PFSK-1 (cell line): ENCODE measurements around the gene CRB1.

Experiments used
- FOXP2 ChIP-seq: optimal IDR thresholded peaks from 2 replicates; pipeline ENCODE3; 2011; ENCODE audit warnings: borderline replicate concordance, control low read depth, inconsistent platforms; ENCODE audit not compliant: insufficient read depth; ENCODE audit errors: extremely low read length, extremely low read depth
- POLR2AphosphoS5 ChIP-seq: IDR thresholded peaks from 2 replicates; pipeline ENCODE4 v1.6.1; 2012; ENCODE audit warnings: low read depth, mild to moderate bottlenecking, control low read depth, low read length, moderate library complexity
- REST ChIP-seq, 2 experiments: IDR thresholded peaks; 2 replicates each; pipeline versions ENCODE4 v1.6.1 to v1.8.0; 2011 to 2012; ENCODE audit warnings: low read depth in 2 of 2, low read length in 2 of 2, control low read depth in 1 of 2, inconsistent platforms in 1 of 2, mild to moderate bottlenecking in 1 of 2, moderate library complexity in 1 of 2; ENCODE audit not compliant: insufficient read depth in 1 of 2
- SIN3A ChIP-seq: IDR thresholded peaks from 2 replicates; pipeline ENCODE4 v1.6.1; 2012; ENCODE audit warnings: mild to moderate bottlenecking, low read length, moderate library complexity, borderline replicate concordance; ENCODE audit not compliant: insufficient read depth
- TAF1 ChIP-seq: IDR thresholded peaks from 2 replicates; pipeline ENCODE4 v1.6.1; 2012; ENCODE audit warnings: low read length, control low read depth, borderline replicate concordance; ENCODE audit not compliant: insufficient read depth

Gene CRB1

DNA sequence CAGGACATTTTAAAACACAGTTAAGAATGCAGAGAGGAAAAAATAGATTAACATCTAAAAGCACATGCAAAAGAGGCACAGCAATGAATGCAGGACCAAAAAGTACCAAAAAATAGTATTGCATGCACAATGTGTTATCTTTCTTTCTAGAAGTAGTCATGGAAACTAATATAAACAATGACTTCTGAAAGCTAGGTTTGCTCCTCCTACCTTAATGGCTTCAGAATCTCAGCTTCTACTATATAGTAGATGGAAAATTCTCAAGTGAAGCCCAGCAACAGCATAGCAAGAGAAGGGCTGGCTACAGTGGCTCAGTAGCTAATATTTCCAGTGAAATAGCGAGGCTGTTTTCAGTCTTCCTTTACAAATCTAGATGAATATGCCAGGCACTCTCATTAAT, 125.1 kb downstream of the CRB1 start:
- no peak for TF ChIP-seq REST (IDR thresholded peaks at IDR 0.05; ENCODE audit: insufficient read depth in 1 of 2, low read depth in 2 of 2, low read length in 2 of 2)
- no peak for TF ChIP-seq POLR2AphosphoS5
- no peak for TF ChIP-seq SIN3A
- TF ChIP-seq TAF1 = no peak
- TF ChIP-seq FOXP2 = no peak

DNA sequence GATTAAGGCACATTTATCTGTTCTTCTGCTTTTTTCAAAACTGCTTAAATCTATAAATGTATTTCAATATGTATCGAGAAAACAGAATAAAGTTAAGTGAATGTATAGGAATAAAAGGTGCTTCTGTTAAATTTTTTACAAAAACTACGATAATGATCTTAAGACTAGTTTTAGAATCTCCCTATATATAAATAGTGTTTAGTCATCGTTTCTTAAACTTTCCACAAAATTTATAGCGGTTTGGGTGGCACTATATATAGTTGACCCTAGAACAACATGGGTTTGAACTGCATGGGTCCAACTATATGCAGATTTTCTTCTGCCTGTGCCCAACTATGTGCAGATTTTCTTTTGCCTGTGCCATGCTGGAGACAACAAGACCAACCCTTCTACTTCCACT, 125.7 kb downstream of the CRB1 start:
- no peak for TF ChIP-seq POLR2AphosphoS5
- TF ChIP-seq SIN3A = no peak
- TF ChIP-seq REST (IDR thresholded peaks at IDR 0.05; ENCODE audit: insufficient read depth in 1 of 2, low read depth in 2 of 2, low read length in 2 of 2) = no peak
- TF ChIP-seq TAF1 = no peak

- TF ChIP-seq POLR2AphosphoS5 (no peak), SIN3A (no peak), FOXP2 (no peak), TAF1 (no peak), REST (IDR thresholded peaks at IDR 0.05; ENCODE audit: insufficient read depth in 1 of 2, low read depth in 2 of 2, low read length in 2 of 2) (no peak)
Observed at GRCh38 chr1:197394831-197395608, 127.0 kb downstream of the CRB1 start.

DNA sequence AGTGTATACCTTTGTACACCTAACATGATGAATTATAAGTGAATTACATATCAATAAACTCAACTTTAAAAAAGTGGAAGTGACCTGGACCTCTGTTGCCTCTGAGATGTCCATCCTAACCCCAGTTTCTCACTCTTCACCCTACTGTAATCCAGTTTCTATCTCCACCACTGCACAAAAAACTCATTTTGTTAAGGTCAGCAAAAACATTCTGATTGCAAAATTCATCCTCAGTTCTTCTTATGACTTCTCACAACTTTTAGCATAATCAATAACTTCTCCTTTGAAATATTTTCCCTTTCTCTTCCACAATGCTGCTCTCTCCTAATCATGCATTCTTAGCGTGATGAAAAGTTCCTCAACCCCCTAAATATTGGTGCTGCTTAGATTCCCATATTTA, 129.8 kb downstream of the CRB1 start:
- TF ChIP-seq REST (IDR thresholded peaks at IDR 0.05; ENCODE audit: insufficient read depth in 1 of 2, low read depth in 2 of 2, low read length in 2 of 2) = no peak
- TF ChIP-seq SIN3A = no peak
- TF ChIP-seq FOXP2 = no peak
- no peak for TF ChIP-seq TAF1
- no peak for TF ChIP-seq POLR2AphosphoS5
